ENCODE data around the gene SNAP47.

Gene SNAP47

DNA sequence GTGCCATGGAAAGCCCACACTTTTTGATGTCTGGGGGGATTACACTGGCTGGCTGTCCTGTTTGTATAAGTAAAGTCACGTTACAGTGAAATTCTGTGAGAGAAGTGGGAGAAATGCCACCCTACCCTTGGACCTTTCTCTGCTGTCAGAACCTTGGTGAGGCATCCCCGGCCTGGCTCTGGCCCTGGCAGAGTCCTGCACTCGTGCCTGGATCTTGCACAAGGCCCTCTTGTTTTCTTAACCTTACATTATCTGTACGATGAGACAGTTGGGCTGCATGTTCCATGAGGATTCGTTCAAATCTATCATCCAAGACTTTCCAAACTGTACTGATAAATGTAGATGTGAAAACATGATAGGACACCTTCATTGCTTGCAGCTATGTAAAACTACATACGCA, 11.4 kb downstream of the SNAP47 start:
- in situ Hi-C loops (cut with HindIII; ENCODE audit: low pct_unique_long_range_greater_than_20kb, low sequenced_read_pairs): no loop called here
- DNase-seq (ENCODE audit: low read depth in 1 of 2, low spot score in 1 of 2): no peak
- TF ChIP-seq JUND (IDR thresholded peaks at IDR 0.05; ENCODE audit: low read depth): no peak

DNA sequence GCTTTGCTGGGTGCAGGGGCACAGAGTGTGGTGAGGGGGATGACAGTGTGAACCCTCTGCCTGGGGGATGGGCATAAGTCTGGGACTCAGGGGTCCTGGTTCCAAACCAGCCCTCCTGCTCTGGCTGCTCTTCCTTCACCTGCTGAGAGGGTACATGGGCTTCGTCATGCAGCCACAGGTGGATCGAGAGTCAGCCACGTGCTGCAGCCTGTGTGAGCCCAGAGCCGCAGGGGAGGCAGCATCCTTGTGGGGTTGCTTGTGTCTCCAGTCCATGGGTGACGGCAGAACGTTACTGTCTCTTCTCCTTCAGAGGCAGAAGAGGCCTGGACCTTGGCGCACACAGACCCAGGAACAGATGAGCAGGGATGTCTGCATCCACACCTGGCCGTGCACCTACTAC, 12.1 kb downstream of the SNAP47 start:
- in situ Hi-C loops (cut with HindIII; ENCODE audit: low pct_unique_long_range_greater_than_20kb, low sequenced_read_pairs): no loop called here
- TF ChIP-seq JUND (IDR thresholded peaks at IDR 0.05; ENCODE audit: low read depth): no peak
- no peak for DNase-seq (ENCODE audit: low read depth in 1 of 2, low spot score in 1 of 2)

- DNase-seq (ENCODE audit: low read depth in 1 of 2, low spot score in 1 of 2): no peak
- TF ChIP-seq JUND (IDR thresholded peaks at IDR 0.05; ENCODE audit: low read depth): no peak
- in situ Hi-C loops (cut with HindIII; ENCODE audit: low pct_unique_long_range_greater_than_20kb, low sequenced_read_pairs): no loop called here
These were observed 12.8 kb downstream of the SNAP47 start for GRCh38 chr1:227747948-227748495.

DNA sequence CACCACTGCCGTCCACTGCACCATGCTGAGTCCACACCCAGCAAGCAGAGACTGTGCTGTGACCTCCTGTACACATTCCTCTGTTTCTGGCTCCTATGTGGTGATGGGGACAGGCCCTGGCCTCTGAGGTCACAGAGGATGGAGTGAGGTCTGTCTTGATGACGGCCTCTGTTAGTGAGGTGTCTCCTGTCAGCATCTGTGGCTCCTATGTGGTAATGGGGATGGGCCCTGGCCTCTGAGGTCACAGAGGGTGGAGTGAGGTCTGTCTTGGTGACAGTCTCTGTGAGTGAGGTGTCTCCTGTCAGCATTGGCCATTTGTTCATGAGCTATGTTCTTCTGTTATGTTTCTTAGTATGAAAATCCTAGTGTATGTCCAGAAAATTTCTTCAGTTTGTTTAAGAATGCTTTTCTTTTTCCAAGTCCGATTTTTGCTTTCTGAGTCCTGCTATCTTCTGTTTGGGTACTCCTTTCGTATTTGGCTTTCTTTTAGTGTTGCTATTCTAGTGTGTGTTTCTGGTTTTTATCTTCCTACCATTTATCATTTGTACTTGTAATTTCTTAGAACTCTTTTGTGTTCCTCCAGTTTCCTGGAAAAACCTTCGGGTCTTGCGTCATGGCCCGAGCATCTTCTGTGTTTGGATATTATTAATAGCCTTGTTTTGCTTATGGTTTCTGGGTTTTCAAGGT, 13.4 kb downstream of the SNAP47 start:
- in situ Hi-C loops (cut with HindIII; ENCODE audit: low pct_unique_long_range_greater_than_20kb, low sequenced_read_pairs): no loop called here
- no peak for TF ChIP-seq JUND (IDR thresholded peaks at IDR 0.05; ENCODE audit: low read depth)
- no peak for DNase-seq (ENCODE audit: low read depth in 1 of 2, low spot score in 1 of 2)

- no peak for DNase-seq (ENCODE audit: low read depth in 1 of 2, low spot score in 1 of 2)
- TF ChIP-seq JUND (IDR thresholded peaks at IDR 0.05; ENCODE audit: low read depth): no peak
- in situ Hi-C loops (cut with HindIII; ENCODE audit: low pct_unique_long_range_greater_than_20kb, low sequenced_read_pairs): no loop called here
These were observed 14.0 kb downstream of the SNAP47 start for GRCh38 chr1:227749225-227749624.

GRCh38 chr1:227749916-227750710, 14.9 kb downstream of the SNAP47 start:
- DNase-seq (ENCODE audit: low read depth in 1 of 2, low spot score in 1 of 2): no peak
- in situ Hi-C loops (cut with HindIII; ENCODE audit: low pct_unique_long_range_greater_than_20kb, low sequenced_read_pairs): no loop called here
- TF ChIP-seq JUND (IDR thresholded peaks at IDR 0.05; ENCODE audit: low read depth): no peak

DNA sequence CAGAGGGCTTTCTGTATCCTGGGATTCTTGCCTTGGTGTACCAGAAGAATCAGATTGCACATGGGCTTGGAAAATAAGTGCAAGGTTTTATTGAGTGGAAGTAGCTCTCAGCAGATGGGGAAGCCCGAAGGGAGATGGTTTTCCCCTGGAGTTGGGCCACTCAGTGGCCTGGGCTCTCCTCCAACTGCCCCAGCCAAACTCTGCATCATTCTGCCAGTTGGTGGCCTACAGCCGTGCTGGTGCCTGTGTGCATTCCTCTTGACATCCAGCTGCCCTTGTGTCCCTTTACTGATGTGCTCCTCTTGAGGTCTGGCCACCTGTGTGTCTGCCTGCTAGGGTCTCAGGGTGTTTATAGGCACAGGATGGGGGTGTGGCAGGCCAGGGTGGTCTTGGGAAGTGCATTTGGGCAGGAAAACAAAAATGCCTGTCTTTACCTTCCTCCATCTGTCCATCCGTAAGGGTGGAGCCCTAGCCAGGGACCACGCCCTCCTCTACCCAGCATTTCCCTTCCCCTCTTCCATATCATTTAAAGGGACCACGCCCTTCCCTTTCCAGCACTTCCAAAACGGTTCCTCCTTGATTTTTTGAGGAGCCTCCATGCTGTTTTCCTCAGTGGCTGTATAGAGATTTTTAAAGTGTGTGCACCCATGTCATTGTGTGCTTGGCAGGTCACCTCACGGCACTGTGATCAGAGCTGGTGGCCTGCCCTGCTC, 18.9 kb downstream of the SNAP47 start:
- in situ Hi-C loops (cut with HindIII; ENCODE audit: low pct_unique_long_range_greater_than_20kb, low sequenced_read_pairs): no loop called here
- DNase-seq (ENCODE audit: low read depth in 1 of 2, low spot score in 1 of 2): no peak
- TF ChIP-seq JUND (IDR thresholded peaks at IDR 0.05; ENCODE audit: low read depth): no peak

GRCh38 chr1:227754958-227755357, 19.7 kb downstream of the SNAP47 start:
- no peak for TF ChIP-seq JUND (IDR thresholded peaks at IDR 0.05; ENCODE audit: low read depth)
- in situ Hi-C loops (cut with HindIII; ENCODE audit: low pct_unique_long_range_greater_than_20kb, low sequenced_read_pairs): no loop called here
- no peak for DNase-seq (ENCODE audit: low read depth in 1 of 2, low spot score in 1 of 2)

DNA sequence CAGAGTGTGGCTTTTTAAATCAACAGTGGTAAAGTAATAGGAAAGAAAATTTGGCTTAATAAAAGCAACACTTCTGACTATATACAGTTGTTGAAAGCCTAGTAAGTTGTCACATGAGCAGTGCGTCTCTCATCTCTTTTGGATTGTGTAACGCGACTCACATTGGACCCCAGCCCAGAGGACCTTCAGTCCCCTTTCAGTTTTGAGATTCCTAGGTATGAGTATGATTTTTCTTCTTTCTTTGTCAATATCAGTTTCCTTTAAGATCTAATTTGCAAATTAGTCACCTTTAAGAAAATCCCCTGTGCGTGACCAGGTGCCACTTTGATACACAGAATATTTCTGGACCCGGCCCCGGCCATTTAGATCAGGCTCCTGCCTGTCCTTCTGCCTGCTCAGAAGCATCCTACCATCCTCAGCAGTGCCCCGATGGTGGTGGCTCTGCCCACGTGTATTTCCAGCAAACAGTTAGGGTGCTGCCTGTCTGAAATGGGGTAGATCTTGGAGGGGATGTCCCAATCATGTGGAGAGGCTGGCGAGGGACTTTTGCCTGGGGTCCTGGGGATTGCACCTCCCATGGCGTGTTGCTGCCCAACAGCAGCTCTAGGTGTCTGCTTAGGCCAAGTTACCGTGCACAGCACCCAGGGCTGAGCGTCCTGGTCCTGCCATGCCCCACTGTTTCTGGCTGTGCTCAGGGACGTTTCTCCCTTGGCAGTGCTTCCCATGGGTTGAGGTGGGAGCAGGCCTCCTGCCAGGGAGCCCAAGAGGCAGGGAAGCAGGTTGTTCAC, 21.1 kb downstream of the SNAP47 start:
- in situ Hi-C loops (cut with HindIII; ENCODE audit: low pct_unique_long_range_greater_than_20kb, low sequenced_read_pairs): no loop called here
- TF ChIP-seq JUND (IDR thresholded peaks at IDR 0.05; ENCODE audit: low read depth): no peak
- DNase-seq (ENCODE audit: low read depth in 1 of 2, low spot score in 1 of 2): no peak

DNA sequence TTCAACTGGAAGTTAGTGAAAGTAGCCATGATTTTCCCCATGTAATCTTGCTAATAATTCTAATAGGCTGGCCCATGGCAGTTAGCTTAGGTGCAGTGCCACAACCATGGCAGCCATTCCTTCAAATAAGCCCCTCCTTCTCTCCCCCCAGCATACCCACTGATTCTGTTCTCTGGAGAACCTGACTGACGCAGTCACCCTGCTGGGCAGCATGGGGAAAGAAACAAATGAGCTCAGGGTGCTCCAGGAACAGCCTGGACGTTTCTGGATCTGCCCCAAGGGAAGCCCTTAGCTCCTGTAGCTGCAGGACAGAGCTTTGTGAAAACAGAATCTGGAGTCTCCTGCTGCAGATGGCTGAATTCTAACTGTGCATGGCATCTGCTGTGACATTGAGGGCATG, 22.5 kb downstream of the SNAP47 start:
- no peak for TF ChIP-seq JUND (IDR thresholded peaks at IDR 0.05; ENCODE audit: low read depth)
- in situ Hi-C loops (cut with HindIII; ENCODE audit: low pct_unique_long_range_greater_than_20kb, low sequenced_read_pairs): no loop called here

DNA sequence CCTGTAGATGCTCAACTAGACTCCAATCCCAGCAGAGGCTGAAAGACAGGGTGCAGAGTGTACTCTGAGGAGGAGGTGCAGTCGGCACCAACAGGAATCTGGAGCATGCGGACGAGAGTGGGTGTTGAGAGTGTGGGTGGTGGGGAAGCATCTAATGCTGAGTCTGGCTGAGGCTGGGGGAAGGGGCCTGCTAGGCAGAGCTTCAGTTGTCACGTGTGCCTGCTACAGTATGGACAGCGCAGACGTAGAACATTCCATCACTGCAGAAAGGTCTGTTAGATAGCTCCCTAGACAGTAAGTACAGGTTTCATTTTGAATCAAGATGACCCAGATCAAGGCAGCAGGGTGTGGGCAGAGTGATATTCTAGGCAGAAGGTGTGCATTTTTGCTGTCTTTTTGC, 23.1 kb downstream of the SNAP47 start:
- in situ Hi-C loops (cut with HindIII; ENCODE audit: low pct_unique_long_range_greater_than_20kb, low sequenced_read_pairs): no loop called here
- DNase-seq (ENCODE audit: low read depth in 1 of 2, low spot score in 1 of 2): no peak
- no peak for TF ChIP-seq JUND (IDR thresholded peaks at IDR 0.05; ENCODE audit: low read depth)

More for the DNA sequence above, 22.5 kb downstream of the SNAP47 start:
- no peak for DNase-seq (ENCODE audit: low read depth in 1 of 2, low spot score in 1 of 2)

Data from T47D (cell line).